ENCODE measurements around the gene LZTS3. TPM values are rescaled to one million over a fixed set of nuclear protein-coding genes. Genes with fewer than 3 reads are reported as not detected.

The LZTS3 gene
- total and polyA plus RNA-seq, 12 donors = 3.6 to 29.9 (median 11.5) TPM

DNA sequence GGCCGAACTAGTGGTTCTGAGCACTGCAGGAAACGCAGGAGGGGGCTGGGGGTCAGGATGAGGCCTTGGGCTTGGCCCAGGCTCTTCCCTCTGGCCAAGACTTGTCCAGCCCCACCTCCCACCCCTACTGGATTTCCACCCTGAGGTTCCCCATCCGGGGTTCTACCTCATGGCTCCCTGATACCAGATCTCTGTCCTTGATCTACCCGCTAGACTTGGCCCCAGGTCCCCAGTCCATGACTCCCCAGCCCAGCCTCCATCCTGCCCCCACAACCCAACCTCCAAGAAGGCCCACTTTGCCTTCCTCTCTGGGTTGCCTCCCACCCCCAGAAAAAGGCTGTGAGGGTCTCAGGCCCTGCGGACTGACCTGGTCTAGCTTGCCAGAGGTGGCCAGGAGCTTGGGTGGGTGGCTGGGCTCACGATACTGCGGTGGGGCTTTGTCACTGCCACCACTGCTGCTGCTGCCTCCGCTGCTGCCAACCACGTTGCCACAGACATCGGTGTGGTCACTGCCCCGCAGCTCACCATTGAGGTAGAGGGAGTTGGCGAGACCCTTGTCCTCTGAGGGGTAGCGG, 6.9 kb downstream of the LZTS3 start:
- Histone ChIP-seq H3K4me3 (no peak overlapping the region), H3K36me3 (replicated peaks in 1 of 2) (no peaks in the 10 kb centered on the region), H3K9me3 (replicated peaks in 1 of 3) (no peaks in the 10 kb centered on the region), H3K4me1 (replicated peaks in 1 of 2) (peaks cover 9 to 12% of the 10 kb centered on the region in 2 donors), H3K27me3 (no peaks in the 10 kb centered on the region), H3K27ac (no peak overlapping the region)
- WGBS, 4 donors = 83 to 95% (median 90%) methylated on average over 4 to 13 of the region's 13 CpGs
- intact Hi-C loops (cut with DNase I) = no loop called here
- TF ChIP-seq, protein P1, sequence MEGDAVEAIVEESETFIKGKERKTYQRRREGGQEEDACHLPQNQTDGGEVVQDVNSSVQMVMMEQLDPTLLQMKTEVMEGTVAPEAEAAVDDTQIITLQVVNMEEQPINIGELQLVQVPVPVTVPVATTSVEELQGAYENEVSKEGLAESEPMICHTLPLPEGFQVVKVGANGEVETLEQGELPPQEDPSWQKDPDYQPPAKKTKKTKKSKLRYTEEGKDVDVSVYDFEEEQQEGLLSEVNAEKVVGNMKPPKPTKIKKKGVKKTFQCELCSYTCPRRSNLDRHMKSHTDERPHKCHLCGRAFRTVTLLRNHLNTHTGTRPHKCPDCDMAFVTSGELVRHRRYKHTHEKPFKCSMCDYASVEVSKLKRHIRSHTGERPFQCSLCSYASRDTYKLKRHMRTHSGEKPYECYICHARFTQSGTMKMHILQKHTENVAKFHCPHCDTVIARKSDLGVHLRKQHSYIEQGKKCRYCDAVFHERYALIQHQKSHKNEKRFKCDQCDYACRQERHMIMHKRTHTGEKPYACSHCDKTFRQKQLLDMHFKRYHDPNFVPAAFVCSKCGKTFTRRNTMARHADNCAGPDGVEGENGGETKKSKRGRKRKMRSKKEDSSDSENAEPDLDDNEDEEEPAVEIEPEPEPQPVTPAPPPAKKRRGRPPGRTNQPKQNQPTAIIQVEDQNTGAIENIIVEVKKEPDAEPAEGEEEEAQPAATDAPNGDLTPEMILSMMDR (IDR thresholded peaks at IDR 0.05) = no peak
- peak in 1 of 7 donors; percentile 43 for DNase-seq

GRCh38 chr20:3165473-3166337, 7.6 kb downstream of the LZTS3 start:
- WGBS, 4 donors = 56 to 87% (median 77%) methylated on average over 28 to 45 of the region's 45 CpGs
- Histone ChIP-seq H3K27ac (no peak overlapping the region), H3K9me3 (replicated peaks in 1 of 3) (no peaks in the 10 kb centered on the region), H3K27me3 (no peaks in the 10 kb centered on the region), H3K4me1 (replicated peaks in 1 of 2) (peaks cover 9 to 12% of the 10 kb centered on the region in 2 donors), H3K4me3 (no peak overlapping the region), H3K36me3 (replicated peaks in 1 of 2) (no peaks in the 10 kb centered on the region)
- intact Hi-C loops (cut with DNase I) = no loop called here
- TF ChIP-seq, protein P1 (IDR thresholded peaks at IDR 0.05) = no peak
- no peak for TF ChIP-seq POLR2A (IDR thresholded peaks at IDR 0.05)
- DNase-seq = peak in 4 of 7 donors; percentile 48 to 65 (median 57)

DNA sequence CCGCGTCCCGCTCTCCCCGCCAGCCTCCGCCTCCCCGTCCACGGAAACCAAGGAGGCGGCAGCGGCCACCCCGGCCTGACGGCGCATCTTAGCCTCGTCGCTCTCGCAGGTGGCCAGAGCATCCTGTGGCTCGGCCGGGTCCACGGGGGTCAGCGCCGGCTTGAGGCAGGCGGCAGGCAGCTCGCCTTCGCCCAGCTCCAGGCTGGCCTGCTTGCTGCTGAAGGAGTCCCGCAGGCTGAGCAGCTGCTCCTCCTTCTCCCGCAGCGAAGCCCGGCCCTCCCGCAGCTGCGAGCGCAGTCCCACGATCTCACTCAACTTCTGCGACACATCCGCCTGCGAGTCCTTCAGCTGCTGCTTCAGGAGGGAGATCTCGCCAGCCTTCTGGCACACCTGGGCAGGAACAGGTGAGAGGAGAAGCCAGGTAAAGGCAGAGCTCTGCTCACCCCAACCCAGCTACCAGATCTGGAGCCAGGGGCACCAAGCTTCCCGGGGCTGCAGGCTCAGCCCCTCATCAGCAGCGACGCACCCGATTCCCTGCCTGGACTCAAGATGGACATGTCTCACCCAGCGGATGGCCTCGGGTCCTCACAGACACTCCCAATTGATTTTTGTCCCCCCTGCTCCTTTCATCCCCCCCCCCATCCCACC, 8.5 kb downstream of the LZTS3 start:
- no peak overlapping the region for H3K27ac ChIP-seq
- no peak for DNase-seq
- 89 to 91% (median 90%) methylated on average over 16 to 41 of the region's 41 CpGs for WGBS, 4 donors

More for the DNA sequence above, 8.5 kb downstream of the LZTS3 start:
- Histone ChIP-seq H3K27me3 (no peaks in the 10 kb centered on the region), H3K4me3 (no peak overlapping the region), H3K36me3 (replicated peaks in 1 of 2) (no peaks in the 10 kb centered on the region), H3K9me3 (replicated peaks in 1 of 3) (no peaks in the 10 kb centered on the region), H3K4me1 (replicated peaks in 1 of 2) (peaks cover 9 to 12% of the 10 kb centered on the region in 2 donors)
- TF ChIP-seq POLR2A (IDR thresholded peaks at IDR 0.05) = no peak
- TF ChIP-seq, protein P1 (IDR thresholded peaks at IDR 0.05) = no peak
- intact Hi-C loops (cut with DNase I) = no loop called here

Measured in adrenal gland (tissue), 12 donors.